Smooth muscle cell (in vitro differentiated cells): ENCODE measurements around the gene ZDHHC1. TPM values are rescaled to one million over a fixed set of nuclear protein-coding genes. Genes with fewer than 3 reads are reported as not detected.
A peak's percentile ranks its signal among the peaks of the same experiment; 100 is the strongest.
"Not testable (repeated sequence)": the region's sequence is repeated elsewhere in the genome, so short reads cannot be mapped to it uniquely, and the experiment has no call there.

Experiments
- DNase-seq: peaks from one replicate; lab custom pipeline; 2025; ENCODE audit not compliant: unreplicated experiment; lab: John Stamatoyannopoulos, UW
- H2AFZ ChIP-seq: fragments of 200-600 bp; sonication (generic); 2 replicates; pipeline ENCODE4 v1.6.0; 2016; ENCODE audit warnings: antibody characterized with exemption, low read depth, mild to moderate bottlenecking
- H3F3A ChIP-seq: fragments of 200-600 bp; sonication (generic); 2 replicates; pipeline ENCODE4 v1.6.0; 2017; ENCODE audit warnings: antibody characterized with exemption, low read depth
- H3K27ac ChIP-seq: fragments of 200-600 bp; sonication (generic); 2 replicates; pipeline ENCODE4 v1.5.1; 2016; ENCODE audit warnings: low read depth, mild to moderate bottlenecking
- H3K27me3 ChIP-seq: fragments of 200-600 bp; sonication (generic); 2 replicates; pipeline ENCODE4 v1.6.1; 2016; ENCODE audit warnings: low read depth, mild to moderate bottlenecking
- H3K36me3 ChIP-seq: fragments of 200-600 bp; sonication (generic); 2 replicates; pipeline ENCODE4 v1.5.1; 2016; ENCODE audit warnings: low read depth
- H3K4me1 ChIP-seq: fragments of 200-600 bp; sonication (generic); 2 replicates; pipeline ENCODE4 v1.5.1; 2016; ENCODE audit warnings: low read depth
- H3K4me2 ChIP-seq: fragments of 200-600 bp; sonication (generic); 2 replicates; pipeline ENCODE4 v1.6.0; 2016; ENCODE audit warnings: mild to moderate bottlenecking
- H3K4me3 ChIP-seq: fragments of 200-600 bp; sonication (generic); 2 replicates; pipeline ENCODE4 v1.5.1; 2016; ENCODE audit warnings: mild to moderate bottlenecking
- H3K79me2 ChIP-seq: fragments of 200-600 bp; sonication (generic); 2 replicates; pipeline ENCODE4 v1.6.0; 2016; ENCODE audit warnings: low read depth, mild to moderate bottlenecking
- H3K9ac ChIP-seq: fragments of 200-600 bp; sonication (generic); 2 replicates; pipeline ENCODE4 v1.6.0; 2016; ENCODE audit warnings: low read depth
- H3K9me3 ChIP-seq: fragments of 200-600 bp; sonication (generic); replicated peaks from 2 replicates; pipeline ENCODE4 v1.5.1; 2016; ENCODE audit warnings: low read depth
- H4K20me1 ChIP-seq: fragments of 200-600 bp; sonication (generic); 2 replicates; pipeline ENCODE4 v1.6.0; 2016; ENCODE audit warnings: low read depth
- CTCF ChIP-seq: fragments of 200-600 bp; sonication (generic); IDR thresholded peaks from 2 replicates; pipeline ENCODE4 v1.5.1; 2017; ENCODE audit warnings: borderline replicate concordance, mild to moderate bottlenecking, antibody characterized with exemption; ENCODE audit not compliant: insufficient read depth, poor library complexity, severe bottlenecking
- WGBS: methylation state at CpG from one replicate; pipeline ENCODE4 v1.1.7; 2016; ENCODE audit warnings: low lambda C conversion rate; 5-methylcytosine and 5-hydroxymethylcytosine counted together
- polyA plus RNA-seq: library from polyadenylated mRNA; unstranded; fragments of >200 nt; fragmentation: Nextera tagmentation; extraction: Ambion mirVana; gene quantifications from 2 replicates; pipeline ENCODE4 v1.2.1, GENCODE V29; 2016
- total RNA-seq: library from RNA; depleted of rRNA; stranded (reverse); fragments of >200 nt; gene quantifications from 2 replicates; pipeline ENCODE4 v1.2.3, GENCODE V29; 2014

Gene ZDHHC1
- total and polyA plus RNA-seq, 2 experiments from 2014 or later = 7.9 to 15.7 TPM

- DNase-seq = no peak
- Histone ChIP-seq H3F3A (no peaks in the 10 kb centered on the region), H3K4me3 (no peak overlapping the region), H3K4me1 (peaks cover 14% of the 10 kb centered on the region), H3K4me2 (no peak overlapping the region), H3K27ac (no peak overlapping the region), H3K79me2 (no peaks in the 10 kb centered on the region), H3K9ac (no peak overlapping the region), H4K20me1 (no peaks in the 10 kb centered on the region), H3K27me3 (peaks cover 12% of the 10 kb centered on the region), H3K36me3 (no peaks in the 10 kb centered on the region), H3K9me3 (no peaks in the 10 kb centered on the region), H2AFZ (no peak overlapping the region)
- 76% methylated on average over 3 of the region's 3 CpGs for WGBS
- TF ChIP-seq CTCF = no peak
Measured at GRCh38 chr16:67419502-67419901, 3.2 kb upstream of the ZDHHC1 start.

- no peaks in the 10 kb centered on the region for H3K79me2 ChIP-seq
- 84% methylated on average over 2 of the region's 2 CpGs for WGBS
- no peak overlapping the region for H2AFZ ChIP-seq
- H3K9ac ChIP-seq = no peak overlapping the region
- no peak overlapping the region for H3K4me2 ChIP-seq
- no peaks in the 10 kb centered on the region for H3K27me3 ChIP-seq
- H3K36me3 ChIP-seq = no peaks in the 10 kb centered on the region
- H3F3A ChIP-seq = peaks cover 4% of the 10 kb centered on the region
- H3K9me3 ChIP-seq = no peaks in the 10 kb centered on the region
- no peak for DNase-seq
- TF ChIP-seq CTCF = no peak
- no peaks in the 10 kb centered on the region for H4K20me1 ChIP-seq
- H3K27ac ChIP-seq = no peak overlapping the region
- no peak overlapping the region for H3K4me3 ChIP-seq
- H3K4me1 ChIP-seq = peaks cover 6% of the 10 kb centered on the region
Measured at GRCh38 chr16:67417333-67418061, 1.2 kb upstream of the ZDHHC1 start.

- Histone ChIP-seq H4K20me1 (peaks cover 17% of the 10 kb centered on the region), H3K4me2 (peak overlapping the region; percentile 99), H3K9ac (peak overlapping the region; percentile 93), H2AFZ (peak overlapping the region; percentile 95), H3K4me3 (peak overlapping the region; percentile 76)
- H3F3A ChIP-seq, H3K27ac ChIP-seq, H3K9me3 ChIP-seq, H3K27me3 ChIP-seq, H3K4me1 ChIP-seq, H3K79me2 ChIP-seq, H3K36me3 ChIP-seq, DNase-seq: not testable (repeated sequence)
- WGBS = 95% methylated on average over 19 of the region's 19 CpGs
Measured at GRCh38 chr16:67415421-67415820, 856 bp downstream of the ZDHHC1 start.

GRCh38 chr16:67413978-67414911, 2.0 kb downstream of the ZDHHC1 start:
- Histone ChIP-seq H3K4me2 (no peak overlapping the region), H2AFZ (no peak overlapping the region), H3K9me3 (no peaks in the 10 kb centered on the region), H3K4me3 (no peak overlapping the region), H3K36me3 (no peaks in the 10 kb centered on the region), H3F3A (peaks cover 4% of the 10 kb centered on the region), H3K27me3 (no peaks in the 10 kb centered on the region), H4K20me1 (peaks cover 17% of the 10 kb centered on the region), H3K9ac (no peak overlapping the region), H3K4me1 (peaks cover 6% of the 10 kb centered on the region), H3K79me2 (no peaks in the 10 kb centered on the region), H3K27ac (no peak overlapping the region)
- DNase-seq = no peak
- 68% methylated on average over 6 of the region's 6 CpGs for WGBS
- no peak for TF ChIP-seq CTCF
